ENCODE data around the gene TSBP1.

Gene TSBP1

GRCh38 chr6:32244946-32245398 is 126.7 kb downstream of the TSBP1 start:
- no peak overlapping the region for H3K4me3 ChIP-seq (ENCODE audit: low read depth, low read length)
- peak; percentile 22 for DNase-seq (ENCODE audit: low read depth)
- in situ Hi-C loops (cut with HindIII; ENCODE audit: low sequenced_read_pairs): no loop called here
- TF ChIP-seq CTCF (IDR thresholded peaks at IDR 0.05; ENCODE audit: low read depth, low read length, missing control alignments): peak; percentile 88

- no peak for TF ChIP-seq CTCF (IDR thresholded peaks at IDR 0.05; ENCODE audit: low read depth, low read length, missing control alignments)
- no peak for DNase-seq (ENCODE audit: low read depth)
- in situ Hi-C loops (cut with HindIII; ENCODE audit: low sequenced_read_pairs): no loop called here
- H3K4me3 ChIP-seq (ENCODE audit: low read depth, low read length): no peak overlapping the region
Observed at GRCh38 chr6:32244270-32244669, 127.4 kb downstream of the TSBP1 start.

Measured in astrocyte of the cerebellum (primary cell).